Smooth muscle cell (in vitro differentiated cells): ENCODE results near the gene NAIP. TPM values are rescaled to one million over a fixed set of nuclear protein-coding genes. Genes with fewer than 3 reads are reported as not detected.
"Not testable (repeated sequence)": the region's sequence is repeated elsewhere in the genome, so short reads cannot be mapped to it uniquely, and the experiment has no call there.

ENCODE experiments used
- DNase-seq: peaks from one replicate; lab custom pipeline; 2025; ENCODE audit not compliant: unreplicated experiment; lab: John Stamatoyannopoulos, UW
- H2AFZ ChIP-seq: fragments of 200-600 bp; sonication (generic); 2 replicates; pipeline ENCODE4 v1.6.0; 2016; ENCODE audit warnings: antibody characterized with exemption, low read depth, mild to moderate bottlenecking
- H3F3A ChIP-seq: fragments of 200-600 bp; sonication (generic); 2 replicates; pipeline ENCODE4 v1.6.0; 2017; ENCODE audit warnings: antibody characterized with exemption, low read depth
- H3K27ac ChIP-seq: fragments of 200-600 bp; sonication (generic); 2 replicates; pipeline ENCODE4 v1.5.1; 2016; ENCODE audit warnings: low read depth, mild to moderate bottlenecking
- H3K27me3 ChIP-seq: fragments of 200-600 bp; sonication (generic); 2 replicates; pipeline ENCODE4 v1.6.1; 2016; ENCODE audit warnings: low read depth, mild to moderate bottlenecking
- H3K36me3 ChIP-seq: fragments of 200-600 bp; sonication (generic); 2 replicates; pipeline ENCODE4 v1.5.1; 2016; ENCODE audit warnings: low read depth
- H3K4me1 ChIP-seq: fragments of 200-600 bp; sonication (generic); 2 replicates; pipeline ENCODE4 v1.5.1; 2016; ENCODE audit warnings: low read depth
- H3K4me2 ChIP-seq: fragments of 200-600 bp; sonication (generic); 2 replicates; pipeline ENCODE4 v1.6.0; 2016; ENCODE audit warnings: mild to moderate bottlenecking
- H3K4me3 ChIP-seq: fragments of 200-600 bp; sonication (generic); 2 replicates; pipeline ENCODE4 v1.5.1; 2016; ENCODE audit warnings: mild to moderate bottlenecking
- H3K79me2 ChIP-seq: fragments of 200-600 bp; sonication (generic); 2 replicates; pipeline ENCODE4 v1.6.0; 2016; ENCODE audit warnings: low read depth, mild to moderate bottlenecking
- H3K9ac ChIP-seq: fragments of 200-600 bp; sonication (generic); 2 replicates; pipeline ENCODE4 v1.6.0; 2016; ENCODE audit warnings: low read depth
- H3K9me3 ChIP-seq: fragments of 200-600 bp; sonication (generic); replicated peaks from 2 replicates; pipeline ENCODE4 v1.5.1; 2016; ENCODE audit warnings: low read depth
- H4K20me1 ChIP-seq: fragments of 200-600 bp; sonication (generic); 2 replicates; pipeline ENCODE4 v1.6.0; 2016; ENCODE audit warnings: low read depth
- WGBS: methylation state at CpG from one replicate; pipeline ENCODE4 v1.1.7; 2016; ENCODE audit warnings: low lambda C conversion rate; 5-methylcytosine and 5-hydroxymethylcytosine counted together
- polyA plus RNA-seq: library from polyadenylated mRNA; unstranded; fragments of >200 nt; fragmentation: Nextera tagmentation; extraction: Ambion mirVana; gene quantifications from 2 replicates; pipeline ENCODE4 v1.2.1, GENCODE V29; 2016
- total RNA-seq: library from RNA; depleted of rRNA; stranded (reverse); fragments of >200 nt; gene quantifications from 2 replicates; pipeline ENCODE4 v1.2.3, GENCODE V29; 2014

NAIP gene
- total and polyA plus RNA-seq, 2 experiments from 2014 or later: 2.6 to 4.8 TPM

DNA sequence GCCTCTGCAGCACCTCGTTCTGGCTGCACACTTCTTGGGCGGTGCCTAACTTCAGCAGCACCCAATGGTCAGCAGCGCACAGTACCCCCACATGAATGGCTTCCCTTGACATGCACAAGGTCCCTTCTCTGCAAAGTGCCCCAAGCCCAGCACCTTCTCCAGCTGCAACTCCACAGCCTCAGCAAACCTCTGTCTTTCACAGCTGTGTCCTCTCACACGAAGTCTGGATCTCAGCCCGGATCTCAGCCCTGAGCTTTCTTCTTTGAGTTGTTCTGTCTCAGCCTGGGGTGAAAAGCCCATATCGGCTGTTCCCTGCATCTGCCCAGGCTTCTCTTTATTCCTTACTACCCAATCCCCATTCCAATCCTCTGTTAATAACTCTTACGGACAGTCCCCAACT, 57.9 kb downstream of the NAIP start:
- H3K79me2 ChIP-seq, H3F3A ChIP-seq, H3K9me3 ChIP-seq, H3K9ac ChIP-seq, H3K27ac ChIP-seq, H3K36me3 ChIP-seq, H4K20me1 ChIP-seq, DNase-seq, H3K4me2 ChIP-seq, H3K27me3 ChIP-seq, H3K4me1 ChIP-seq, H2AFZ ChIP-seq, H3K4me3 ChIP-seq: not testable (repeated sequence)
- WGBS: no CpG with 5 or more reads among the region's 7 CpGs

DNA sequence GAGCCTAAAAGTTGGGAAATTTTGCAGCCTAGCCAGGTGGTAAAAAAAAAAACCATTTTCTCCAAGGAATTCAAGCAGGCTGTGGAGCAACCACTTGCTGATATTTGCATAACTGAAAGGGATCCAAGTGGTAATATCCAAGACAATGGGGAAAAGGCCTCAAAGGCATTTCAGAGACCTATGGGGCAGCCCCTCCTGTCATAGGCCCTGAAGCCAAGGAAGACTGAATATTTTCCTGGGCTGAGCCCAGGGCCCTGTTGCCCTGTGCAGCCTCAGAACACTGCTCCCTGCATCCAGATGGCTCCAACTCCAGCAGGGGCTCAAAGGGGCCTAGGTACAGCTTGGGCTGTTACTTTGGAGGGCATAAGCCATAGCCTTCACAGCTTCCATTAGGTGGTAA, 60.6 kb downstream of the NAIP start:
- not testable (repeated sequence) for H3K36me3 ChIP-seq, H3K4me1 ChIP-seq, H3K79me2 ChIP-seq, H3K4me3 ChIP-seq, DNase-seq, H3K9me3 ChIP-seq, H3K9ac ChIP-seq, H3F3A ChIP-seq, H2AFZ ChIP-seq, H3K4me2 ChIP-seq, H3K27me3 ChIP-seq, H4K20me1 ChIP-seq, H3K27ac ChIP-seq

DNA sequence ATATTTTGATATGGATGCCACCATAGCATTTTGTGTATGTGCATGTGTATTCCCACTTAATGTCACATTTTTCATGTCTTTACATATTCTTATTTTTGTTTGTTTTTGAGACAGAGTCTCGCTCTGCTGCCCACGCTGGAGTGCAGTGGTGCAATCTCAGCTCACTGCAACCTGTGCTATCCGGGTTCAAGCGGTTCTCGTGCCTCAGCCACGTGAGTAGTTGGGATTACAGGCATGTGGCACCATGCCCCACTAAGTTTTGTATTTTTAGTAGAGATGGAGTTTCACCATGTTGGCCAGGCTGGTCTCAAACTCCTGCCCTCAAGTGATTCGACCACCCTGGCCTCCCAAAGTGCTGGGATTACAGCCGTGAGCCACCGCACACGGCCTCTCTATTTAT, 72.1 kb downstream of the NAIP start:
- H3K9ac ChIP-seq, H3K27me3 ChIP-seq, H3F3A ChIP-seq, H4K20me1 ChIP-seq, H3K4me2 ChIP-seq, H3K9me3 ChIP-seq, H3K4me3 ChIP-seq, H3K79me2 ChIP-seq, H2AFZ ChIP-seq, H3K27ac ChIP-seq, H3K36me3 ChIP-seq, DNase-seq, H3K4me1 ChIP-seq: not testable (repeated sequence)
- 97% methylated on average over 6 of the region's 10 CpGs for WGBS

DNA sequence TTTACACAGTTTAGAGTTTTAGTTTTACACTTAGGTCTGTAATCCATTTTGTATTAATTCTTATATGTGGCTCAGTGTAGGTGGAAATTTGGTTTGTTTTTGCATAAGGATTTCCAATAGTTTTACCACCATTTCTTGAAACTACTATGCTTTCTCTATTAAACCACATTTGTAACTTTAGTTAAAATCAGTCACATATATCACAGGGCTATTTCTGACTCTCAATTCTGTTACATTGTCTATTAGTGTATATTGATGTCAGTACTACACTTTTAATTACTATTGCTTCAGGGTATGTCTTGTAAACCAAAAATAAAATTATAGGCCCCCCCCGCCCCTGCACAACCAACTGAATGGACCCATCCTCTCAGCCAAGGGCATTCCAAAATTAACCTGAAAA, 92.6 kb downstream of the NAIP start:
- H3K9ac ChIP-seq: not testable (repeated sequence)

DNA sequence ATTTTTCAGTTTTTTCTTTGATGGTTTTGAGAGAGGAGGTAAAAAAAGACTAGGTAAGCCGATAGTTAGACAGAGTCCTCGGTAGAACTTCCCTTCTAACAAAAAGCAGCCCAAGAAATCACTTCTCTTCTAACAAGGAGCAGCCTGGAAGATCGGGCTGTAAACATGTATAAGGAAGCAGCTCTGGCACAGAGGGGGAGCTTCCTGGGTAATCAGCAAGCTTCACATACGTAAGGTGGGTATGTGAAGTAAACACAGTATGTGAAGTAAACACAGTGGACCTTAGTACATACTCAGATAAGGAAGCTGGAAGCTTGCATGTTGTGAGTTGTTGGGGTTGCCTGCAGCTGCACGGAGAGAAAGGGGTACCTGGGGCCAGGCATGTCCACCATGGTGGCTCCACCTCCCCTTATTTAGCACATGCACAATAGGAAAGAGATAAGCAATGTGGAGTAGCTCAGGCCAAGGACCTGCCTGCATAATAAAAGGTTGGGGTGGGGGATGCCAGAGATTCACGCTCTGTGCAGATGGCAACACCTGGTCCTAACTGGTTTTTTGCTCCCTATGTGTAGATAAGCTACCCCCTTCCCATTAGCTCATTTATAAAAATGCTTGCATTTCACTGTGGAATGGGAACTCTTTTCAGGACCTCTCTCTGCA, 93.3 kb downstream of the NAIP start:
- not testable (repeated sequence) for H3K4me3 ChIP-seq, DNase-seq, H3K27me3 ChIP-seq, H2AFZ ChIP-seq, H3K79me2 ChIP-seq, H3K9me3 ChIP-seq, H3F3A ChIP-seq, H3K36me3 ChIP-seq, H3K9ac ChIP-seq, H4K20me1 ChIP-seq, H3K4me2 ChIP-seq, H3K4me1 ChIP-seq, H3K27ac ChIP-seq
- no CpG with 5 or more reads among the region's 6 CpGs for WGBS

More for the DNA sequence above, 92.6 kb downstream of the NAIP start:
- not testable (repeated sequence) for H3K27ac ChIP-seq, DNase-seq, H3K79me2 ChIP-seq, H3K27me3 ChIP-seq, H4K20me1 ChIP-seq, H3K4me2 ChIP-seq, H3K36me3 ChIP-seq, H2AFZ ChIP-seq, H3K9me3 ChIP-seq, H3K4me3 ChIP-seq, H3F3A ChIP-seq, H3K4me1 ChIP-seq
- no CpG with 5 or more reads among the region's 1 CpG for WGBS

DNA sequence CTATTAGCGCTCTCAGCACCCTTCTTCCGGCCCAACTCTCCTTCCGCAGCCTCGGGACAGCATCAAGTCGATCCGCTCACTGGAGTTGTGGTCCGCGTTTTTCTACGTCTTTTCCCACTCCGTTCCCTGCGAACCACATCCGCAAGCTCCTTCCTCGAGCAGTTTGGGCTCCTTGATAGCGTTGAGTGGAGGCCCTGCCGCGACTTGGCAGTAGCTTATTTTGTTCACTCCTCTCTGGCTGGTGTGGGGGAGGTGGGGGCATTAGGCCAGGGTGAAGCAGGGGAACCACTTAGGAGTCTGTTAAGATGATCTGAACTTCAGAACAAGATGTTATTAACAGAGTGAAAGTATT, 100.0 kb downstream of the NAIP start:
- not testable (repeated sequence) for H3K4me1 ChIP-seq, H3K27me3 ChIP-seq, DNase-seq, H3K9me3 ChIP-seq, H2AFZ ChIP-seq, H3F3A ChIP-seq, H3K9ac ChIP-seq, H3K27ac ChIP-seq, H3K4me2 ChIP-seq, H3K79me2 ChIP-seq, H3K4me3 ChIP-seq, H3K36me3 ChIP-seq, H4K20me1 ChIP-seq
- no CpG with 5 or more reads among the region's 16 CpGs for WGBS

Other genes with a start within 250 kb of the NAIP start
- gene SERF1A, start 124.7 kb downstream of the NAIP start, total RNA-seq: 3.5 and 4.2 TPM in 2 replicates
- gene SERF1A, start 124.7 kb downstream of the NAIP start, polyA plus RNA-seq: 10.7 and 13.5 TPM in 2 replicates
- gene SMN1, start 100.3 kb downstream of the NAIP start, total RNA-seq: 37.9 and 48.5 TPM in 2 replicates
- 39.8 and 53.0 TPM in 2 replicates for gene SMN1, start 100.3 kb downstream of the NAIP start, polyA plus RNA-seq
- gene GTF2H2, start 42.3 kb upstream of the NAIP start, total RNA-seq: 42.8 and 49.9 TPM in 2 replicates
- 21.0 and 28.0 TPM in 2 replicates for gene GTF2H2, start 42.3 kb upstream of the NAIP start, polyA plus RNA-seq